ENCODE results near the gene APBB1. TPM values are rescaled to one million over a fixed set of nuclear protein-coding genes. Genes with fewer than 3 reads are reported as not detected.

APBB1 gene
- total RNA-seq, 5 donors from 2014 or later (not counting 1 experiment from before 2014, with no cell fraction given) = 71.3 to 152 (median 106) TPM

GRCh38 chr11:6427516-6427915 lies 8.6 kb upstream of the APBB1 start:
- CTCF ChIA-PET = interaction anchor here (0.6 to 1.9 kb wide), 4 partner anchors 13 to 37 kb away, joined by 3 to 13 read pairs (median 5); partner anchors contain the start of genes HPX (in 1 of the 2) and SMPD1 (in 1 of the 2)

GRCh38 chr11:6420677-6421076 lies 1.8 kb upstream of the APBB1 start:
- 100% methylated on average over 2 of the region's 3 CpGs for WGBS (ENCODE audit: insufficient coverage)
- DNase-seq (no peak), ATAC-seq (replicated peaks in 1 of 4) (no peak)
- no peak overlapping the region for H3K27ac ChIP-seq (ENCODE audit: low read length)
- Mint-ChIP-seq H3K4me1 (peaks cover 9 to 19% (median 15%) of the 10 kb centered on the region in 3 donors), H3K9me3 (no peaks in the 10 kb centered on the region), H3K36me3 (no peaks in the 10 kb centered on the region), H3K27me3 (peaks cover 0 to 19% of the 10 kb centered on the region in 2 donors), H3K27ac (no peak overlapping the region), H3K4me3 (peak overlapping the region in 1 of 3 donors; percentile 86)
- ChIA-PET CTCF (interaction anchor here (0.5 to 2.8 kb wide), 5 partner anchors 20 to 42 kb away, joined by 3 to 12 read pairs (median 7); no protein-coding TSS in a partner anchor), POLR2A (no interaction called here)
- H3K27me3 ChIP-seq (replicated peaks in 1 of 2; ENCODE audit: control insufficient read depth in 2 of 2, extremely low read depth in 1 of 2, insufficient read depth in 2 of 2, low read length in 1 of 2) = peaks cover 0 to 2% of the 10 kb centered on the region in 2 experiments
- no peaks in the 10 kb centered on the region for H3K36me3 ChIP-seq (ENCODE audit: control insufficient read depth in 2 of 2, extremely low read depth in 1 of 2, insufficient read depth in 1 of 2, low read length in 1 of 2)
- no peaks in the 10 kb centered on the region for H3K9me3 ChIP-seq
- peaks cover 21 to 35% of the 10 kb centered on the region in 2 experiments for H3K4me1 ChIP-seq (ENCODE audit: control insufficient read depth in 1 of 2, extremely low read depth in 1 of 2, insufficient read depth in 2 of 2, low read length in 2 of 2)
- H3K4me3 ChIP-seq (ENCODE audit: control insufficient read depth in 1 of 2, extremely low read depth in 1 of 2, low read length in 1 of 2) = no peak overlapping the region

More at GRCh38 chr11:6427516-6427915, 8.6 kb upstream of the APBB1 start:
- no peak overlapping the region for H3K27ac Mint-ChIP-seq
- Histone ChIP-seq H3K27me3 (replicated peaks in 1 of 2; ENCODE audit: control insufficient read depth in 2 of 2, extremely low read depth in 1 of 2, insufficient read depth in 2 of 2, low read length in 1 of 2) (no peaks in the 10 kb centered on the region), H3K36me3 (ENCODE audit: control insufficient read depth in 2 of 2, extremely low read depth in 1 of 2, insufficient read depth in 1 of 2, low read length in 1 of 2) (peaks cover 0 to 3% of the 10 kb centered on the region in 2 donors), H3K27ac (ENCODE audit: low read length) (no peak overlapping the region), H3K9me3 (no peaks in the 10 kb centered on the region), H3K4me3 (ENCODE audit: control insufficient read depth in 1 of 2, extremely low read depth in 1 of 2, low read length in 1 of 2) (no peak overlapping the region), H3K4me1 (ENCODE audit: control insufficient read depth in 1 of 2, extremely low read depth in 1 of 2, insufficient read depth in 2 of 2, low read length in 2 of 2) (no peaks in the 10 kb centered on the region)
- H3K36me3 Mint-ChIP-seq = no peaks in the 10 kb centered on the region
- ATAC-seq (replicated peaks in 1 of 4) (no peak), DNase-seq (no peak)
- POLR2A ChIA-PET = interaction anchor here (0.6 to 1.1 kb wide), 6 partner anchors 14 to 63 kb away, joined by 3 to 8 read pairs (median 6); partner anchors contain the start of gene SMPD1 (in 1 of the 2)
- no peak overlapping the region for H3K4me3 Mint-ChIP-seq
- H3K27me3 Mint-ChIP-seq = peaks cover 0 to 11% of the 10 kb centered on the region in 2 donors
- peaks cover 0 to 11% (median 2%) of the 10 kb centered on the region in 3 donors for H3K4me1 Mint-ChIP-seq
- no peaks in the 10 kb centered on the region for H3K9me3 Mint-ChIP-seq

GRCh38 chr11:6418557-6419008 lies 311 bp downstream of the APBB1 start:
- ChIA-PET POLR2A (interaction anchor here (0.5 to 2.0 kb wide), 6 partner anchors 16 to 731 kb away, joined by 3 to 10 read pairs (median 6); partner anchors contain the start of gene SMPD1 (in 1 of the 2)), CTCF (interaction anchor here (0.6 to 3.9 kb wide), 12 partner anchors 12 to 265 kb away, joined by 3 to 44 read pairs (median 6); partner anchors contain the start of genes MRPL17 (in 1 of the 2) and SMPD1 (in 1 of the 2))
- ATAC-seq (replicated peaks in 1 of 4) (peak in 2 of 4 experiments; percentile 9 to 11), DNase-seq (peak in 1 of 35 experiments; percentile 17)
- no peak overlapping the region for H3K27ac Mint-ChIP-seq
- Histone ChIP-seq H3K4me1 (ENCODE audit: control insufficient read depth in 1 of 2, extremely low read depth in 1 of 2, insufficient read depth in 2 of 2, low read length in 2 of 2) (peaks cover 38 to 56% of the 10 kb centered on the region in 2 experiments), H3K9me3 (no peaks in the 10 kb centered on the region), H3K4me3 (ENCODE audit: control insufficient read depth in 1 of 2, extremely low read depth in 1 of 2, low read length in 1 of 2) (peak overlapping the region; percentile 64 to 75), H3K36me3 (ENCODE audit: control insufficient read depth in 2 of 2, extremely low read depth in 1 of 2, insufficient read depth in 1 of 2, low read length in 1 of 2) (no peaks in the 10 kb centered on the region), H3K27me3 (replicated peaks in 1 of 2; ENCODE audit: control insufficient read depth in 2 of 2, extremely low read depth in 1 of 2, insufficient read depth in 2 of 2, low read length in 1 of 2) (peaks cover 0 to 2% of the 10 kb centered on the region in 2 experiments), H3K27ac (ENCODE audit: low read length) (peak overlapping the region; percentile 48)
- no peaks in the 10 kb centered on the region for H3K9me3 Mint-ChIP-seq
- H3K4me3 Mint-ChIP-seq = no peak overlapping the region
- 3% methylated on average over 25 of the region's 38 CpGs for WGBS (ENCODE audit: insufficient coverage)
- H3K36me3 Mint-ChIP-seq = no peaks in the 10 kb centered on the region
- H3K27me3 Mint-ChIP-seq = peaks cover 0 to 16% of the 10 kb centered on the region in 2 donors
- H3K4me1 Mint-ChIP-seq = peaks cover 9 to 19% (median 15%) of the 10 kb centered on the region in 3 donors

- DNase-seq = peak in 1 of 35 experiments; percentile 34
Measured at GRCh38 chr11:6417907-6418556, 862 bp downstream of the APBB1 start.

GRCh38 chr11:6415797-6416196 lies 3.1 kb downstream of the APBB1 start:
- no peak overlapping the region for H3K4me3 ChIP-seq (ENCODE audit: control insufficient read depth in 1 of 2, extremely low read depth in 1 of 2, low read length in 1 of 2)
- no peaks in the 10 kb centered on the region for H3K36me3 Mint-ChIP-seq
- H3K27ac ChIP-seq (ENCODE audit: low read length) = peak overlapping the region; percentile 10

More at GRCh38 chr11:6417907-6418556, 862 bp downstream of the APBB1 start:
- ChIA-PET POLR2A (interaction anchor here (0.5 to 2.0 kb wide), 4 partner anchors 15 to 730 kb away, joined by 3 to 10 read pairs (median 4); no protein-coding TSS in a partner anchor), CTCF (interaction anchor here (0.6 to 3.9 kb wide), 10 partner anchors 15 to 265 kb away, joined by 3 to 44 read pairs (median 6); partner anchors contain the start of genes MRPL17 (in 1 of the 2) and SMPD1 (in 1 of the 2))
- peaks cover 39 to 61% of the 10 kb centered on the region in 2 experiments for H3K4me1 ChIP-seq (ENCODE audit: control insufficient read depth in 1 of 2, extremely low read depth in 1 of 2, insufficient read depth in 2 of 2, low read length in 2 of 2)
- H3K36me3 Mint-ChIP-seq = no peaks in the 10 kb centered on the region
- H3K36me3 ChIP-seq (ENCODE audit: control insufficient read depth in 2 of 2, extremely low read depth in 1 of 2, insufficient read depth in 1 of 2, low read length in 1 of 2) = no peaks in the 10 kb centered on the region
- peaks cover 0 to 11% of the 10 kb centered on the region in 2 donors for H3K27me3 Mint-ChIP-seq
- peak overlapping the region; percentile 48 for H3K27ac ChIP-seq (ENCODE audit: low read length)
- no peak overlapping the region for H3K27ac Mint-ChIP-seq
- ATAC-seq (replicated peaks in 1 of 4) = peak in 1 of 4 experiments; percentile 1
- H3K9me3 ChIP-seq = no peaks in the 10 kb centered on the region
- no peak overlapping the region for H3K4me3 Mint-ChIP-seq
- H3K4me3 ChIP-seq (ENCODE audit: control insufficient read depth in 1 of 2, extremely low read depth in 1 of 2, low read length in 1 of 2) = peak overlapping the region; percentile 64 to 75
- H3K9me3 Mint-ChIP-seq = no peaks in the 10 kb centered on the region
- WGBS (ENCODE audit: insufficient coverage) = 32% methylated on average over 3 of the region's 7 CpGs
- peaks cover 13 to 19% (median 18%) of the 10 kb centered on the region in 3 donors for H3K4me1 Mint-ChIP-seq
- peaks cover 0 to 2% of the 10 kb centered on the region in 2 experiments for H3K27me3 ChIP-seq (replicated peaks in 1 of 2; ENCODE audit: control insufficient read depth in 2 of 2, extremely low read depth in 1 of 2, insufficient read depth in 2 of 2, low read length in 1 of 2)

GRCh38 chr11:6414874-6415328 lies 4.0 kb downstream of the APBB1 start:
- CTCF ChIA-PET = interaction anchor here (0.6 to 2.2 kb wide), 2 partner anchors 32 to 36 kb away, joined by 3 to 11 read pairs; no protein-coding TSS in a partner anchor
- Histone ChIP-seq H3K4me3 (ENCODE audit: control insufficient read depth in 1 of 2, extremely low read depth in 1 of 2, low read length in 1 of 2) (no peak overlapping the region), H3K36me3 (ENCODE audit: control insufficient read depth in 2 of 2, extremely low read depth in 1 of 2, insufficient read depth in 1 of 2, low read length in 1 of 2) (peaks cover 12 to 16% of the 10 kb centered on the region in 2 donors), H3K4me1 (ENCODE audit: control insufficient read depth in 1 of 2, extremely low read depth in 1 of 2, insufficient read depth in 2 of 2, low read length in 2 of 2) (peaks cover 46 to 86% of the 10 kb centered on the region in 2 experiments), H3K9me3 (no peaks in the 10 kb centered on the region), H3K27ac (ENCODE audit: low read length) (peak overlapping the region; percentile 69), H3K27me3 (replicated peaks in 1 of 2; ENCODE audit: control insufficient read depth in 2 of 2, extremely low read depth in 1 of 2, insufficient read depth in 2 of 2, low read length in 1 of 2) (no peaks in the 10 kb centered on the region)
- no peaks in the 10 kb centered on the region for H3K9me3 Mint-ChIP-seq
- POLR2A ChIA-PET = no interaction called here
- no peak overlapping the region for H3K4me3 Mint-ChIP-seq
- ATAC-seq (replicated peaks in 1 of 4) (no peak), DNase-seq (no peak)
- no peak overlapping the region for H3K27ac Mint-ChIP-seq
- H3K27me3 Mint-ChIP-seq = no peaks in the 10 kb centered on the region
- 0% methylated on average over 1 of the region's 3 CpGs for WGBS (ENCODE audit: insufficient coverage)
- peaks cover 9 to 35% (median 33%) of the 10 kb centered on the region in 3 donors for H3K4me1 Mint-ChIP-seq
- peaks cover 4% of the 10 kb centered on the region for H3K36me3 Mint-ChIP-seq

More at GRCh38 chr11:6415797-6416196, 3.1 kb downstream of the APBB1 start:
- Histone ChIP-seq H3K36me3 (ENCODE audit: control insufficient read depth in 2 of 2, extremely low read depth in 1 of 2, insufficient read depth in 1 of 2, low read length in 1 of 2) (peaks cover 6 to 7% of the 10 kb centered on the region in 2 donors), H3K4me1 (ENCODE audit: control insufficient read depth in 1 of 2, extremely low read depth in 1 of 2, insufficient read depth in 2 of 2, low read length in 2 of 2) (peaks cover 46 to 83% of the 10 kb centered on the region in 2 experiments), H3K27me3 (replicated peaks in 1 of 2; ENCODE audit: control insufficient read depth in 2 of 2, extremely low read depth in 1 of 2, insufficient read depth in 2 of 2, low read length in 1 of 2) (no peaks in the 10 kb centered on the region), H3K9me3 (no peaks in the 10 kb centered on the region)
- ATAC-seq (replicated peaks in 1 of 4) (no peak), DNase-seq (no peak)
- CTCF ChIA-PET = no interaction called here
- peaks cover 0 to 1% of the 10 kb centered on the region in 2 donors for H3K27me3 Mint-ChIP-seq
- 72% methylated on average over 6 of the region's 6 CpGs for WGBS (ENCODE audit: insufficient coverage)
- H3K27ac Mint-ChIP-seq = no peak overlapping the region
- POLR2A ChIA-PET = interaction anchor here in 1 of 2 donors (0.8 kb wide), 1 partner anchor 13 kb away, joined by 3 read pairs; no protein-coding TSS in a partner anchor
- H3K9me3 Mint-ChIP-seq = no peaks in the 10 kb centered on the region
- H3K4me3 Mint-ChIP-seq = no peak overlapping the region
- H3K4me1 Mint-ChIP-seq = peaks cover 15 to 34% (median 32%) of the 10 kb centered on the region in 3 donors

Measured in T-cell (primary cell).